SK-N-SH (cell line): ENCODE measurements around the gene PLEKHA3. TPM values are rescaled to one million over a fixed set of nuclear protein-coding genes. Genes with fewer than 3 reads are reported as not detected.

Experiments used
- CTCF ChIA-PET: fragments of 300-600, 350-600 bp; formaldehyde crosslinking; extraction: SDS; loops from one replicate; lab custom pipeline; 2021; lab: Yijun Ruan, JAX
- POLR2A ChIA-PET: fragments of 350-600 bp; sonication (Branson Sonifier 250); formaldehyde crosslinking; extraction: SDS; loops from one replicate; lab custom pipeline; 2020; ENCODE audit warnings: antibody characterized with exemption, inconsistent platforms; lab: Yijun Ruan, JAX
- DNase-seq: peaks from one replicate; pipeline ENCODE4 v3.0.0; 2012
- H2AFZ ChIP-seq: fragments of 200-600 bp; sonication (generic); 2 replicates; pipeline ENCODE4 v1.8.1; 2016; ENCODE audit warnings: antibody characterized with exemption, mild to moderate bottlenecking, low read depth
- H3F3A ChIP-seq: fragments of 200-600 bp; sonication (generic); replicated peaks from 2 replicates; pipeline ENCODE3; 2016; ENCODE audit warnings: antibody characterized with exemption, mild to moderate bottlenecking; ENCODE audit not compliant: insufficient read depth
- H3K27ac ChIP-seq, 2 experiments: fragments of 200-500 bp in 1 of 2; fragments of 200-600 bp in 1 of 2; sonication (Bioruptor generic) in 1 of 2; sonication (generic), shearing (Covaris generic) in 1 of 2; 2 replicates each; pipeline versions ENCODE4 v1.5.1 to v1.6.1; 2014 to 2016; ENCODE audit warnings: low read depth in 2 of 2, inconsistent platforms in 1 of 2, low read length in 1 of 2, mild to moderate bottlenecking in 1 of 2, mixed read lengths in 1 of 2
- H3K27me3 ChIP-seq: fragments of 200-600 bp; sonication (generic), shearing (Covaris generic); 2 replicates; pipeline ENCODE4 v1.6.1; 2016; ENCODE audit warnings: mixed run types; ENCODE audit not compliant: insufficient read depth
- H3K36me3 ChIP-seq, 2 experiments: fragments of 200-500 bp in 1 of 2; fragments of 200-600 bp in 1 of 2; sonication (Bioruptor generic) in 1 of 2; sonication (generic) in 1 of 2; replicated peaks in 1 of 2; 2 replicates each; pipeline versions ENCODE3 to v1.5.1; 2014 to 2016; ENCODE audit warnings: low read length in 1 of 2, mild to moderate bottlenecking in 1 of 2; ENCODE audit not compliant: insufficient read depth in 2 of 2, control insufficient read depth in 1 of 2
- H3K4me1 ChIP-seq, 2 experiments: fragments of 200-500 bp in 1 of 2; fragments of 200-600 bp in 1 of 2; sonication (Bioruptor generic) in 1 of 2; sonication (generic), shearing (Covaris generic) in 1 of 2; 2 replicates each; pipeline versions ENCODE4 v1.5.1 to v1.6.1; 2014 to 2016; ENCODE audit warnings: low read depth in 1 of 2, low read length in 1 of 2, mixed run types in 1 of 2; ENCODE audit not compliant: insufficient read depth in 2 of 2, control insufficient read depth in 1 of 2
- H3K4me2 ChIP-seq: fragments of 200-600 bp; sonication (generic), shearing (Covaris generic); 2 replicates; pipeline ENCODE4 v1.6.1; 2017; ENCODE audit warnings: mixed run types
- H3K4me3 ChIP-seq, 2 experiments: fragments of 200-500 bp in 1 of 2; fragments of 200-600 bp in 1 of 2; sonication (Bioruptor generic) in 1 of 2; sonication (generic), shearing (Covaris generic) in 1 of 2; 2 replicates each; pipeline versions ENCODE4 v1.5.1 to v1.8.1; 2014 to 2016; ENCODE audit warnings: low read depth in 2 of 2, inconsistent platforms in 1 of 2, low read length in 1 of 2, mild to moderate bottlenecking in 1 of 2, mixed read lengths in 1 of 2, moderate library complexity in 1 of 2
- H3K79me2 ChIP-seq: fragments of 200-600 bp; sonication (generic); 2 replicates; pipeline ENCODE4 v1.8.1; 2017; ENCODE audit warnings: mild to moderate bottlenecking; ENCODE audit not compliant: insufficient read depth
- H3K9ac ChIP-seq: fragments of 200-600 bp; sonication (generic); 2 replicates; pipeline ENCODE4 v1.6.1; 2017; ENCODE audit warnings: mixed run types
- H3K9me2 ChIP-seq: fragments of 200-600 bp; sonication (generic); 2 replicates; pipeline ENCODE4 v1.6.1; 2017; ENCODE audit warnings: mixed run types
- H3K9me3 ChIP-seq: fragments of 200-600 bp; sonication (generic); 2 replicates; pipeline ENCODE4 v1.6.1; 2017; ENCODE audit warnings: mixed run types, mild to moderate bottlenecking, moderate library complexity
- H4K20me1 ChIP-seq: fragments of 200-600 bp; sonication (generic); 2 replicates; pipeline ENCODE4 v1.6.1; 2017; ENCODE audit warnings: mild to moderate bottlenecking, mixed run types; ENCODE audit not compliant: insufficient read depth
- CHD2 ChIP-seq: fragments of 150-350 bp; IDR thresholded peaks from 2 replicates; pipeline ENCODE4 v1.6.1; 2018; ENCODE audit warnings: low read length; ENCODE audit not compliant: partially characterized antibody
- EZH2phosphoT487 ChIP-seq: fragments of 200-600 bp; sonication (generic); IDR thresholded peaks from 2 replicates; pipeline ENCODE4 v1.6.1; 2017; ENCODE audit warnings: low read depth, mixed run types, mild to moderate bottlenecking, antibody characterized with exemption, moderate library complexity, borderline replicate concordance
- FOSL2 ChIP-seq: IDR thresholded peaks from 2 replicates; pipeline ENCODE4 v1.4.0; 2012; ENCODE audit warnings: low read depth, mild to moderate bottlenecking, moderate library complexity, borderline replicate concordance
- FOXJ3 ChIP-seq: sonication (generic); formaldehyde crosslinking; IDR thresholded peaks from 2 replicates; pipeline ENCODE4 v1.5.1; 2020; ENCODE audit warnings: mild to moderate bottlenecking, missing genetic modification reagents
- GABPA ChIP-seq: IDR thresholded peaks from 2 replicates; pipeline ENCODE4 v1.4.0; 2012; ENCODE audit warnings: low read depth, mild to moderate bottlenecking
- MAX ChIP-seq: IDR thresholded peaks from 2 replicates; pipeline ENCODE4 v1.4.0; 2012; ENCODE audit warnings: low read depth
- MEF2A ChIP-seq: IDR thresholded peaks from 2 replicates; pipeline ENCODE4 v1.4.0; 2012; ENCODE audit warnings: low read depth, borderline replicate concordance
- MXI1 ChIP-seq: IDR thresholded peaks from 2 replicates; pipeline ENCODE4 v1.6.1; 2012; ENCODE audit warnings: mild to moderate bottlenecking, low read depth, low read length, improper control_type of control experiment
- NFIC ChIP-seq: IDR thresholded peaks from 2 replicates; pipeline ENCODE4 v1.4.0; 2012; ENCODE audit warnings: borderline replicate concordance
- PBX3 ChIP-seq: IDR thresholded peaks from 2 replicates; pipeline ENCODE4; 2012
- POLR2AphosphoS5 ChIP-seq: IDR thresholded peaks from 2 replicates; pipeline ENCODE4 v1.6.1; 2012; ENCODE audit warnings: low read depth, low read length
- RAD21 ChIP-seq: IDR thresholded peaks from 2 replicates; pipeline ENCODE4 v1.6.1; 2012; ENCODE audit warnings: mild to moderate bottlenecking, low read length
- RFX5 ChIP-seq: IDR thresholded peaks from 2 replicates; pipeline ENCODE4 v1.6.1; 2012; ENCODE audit warnings: mild to moderate bottlenecking, improper control_type of control experiment, low read length
- RXRA ChIP-seq: IDR thresholded peaks from 2 replicates; pipeline ENCODE4 v1.4.0; 2012; ENCODE audit warnings: low read depth, mild to moderate bottlenecking, borderline replicate concordance
- SIN3A ChIP-seq: IDR thresholded peaks from 2 replicates; pipeline ENCODE4 v1.6.1; 2012; ENCODE audit warnings: low read depth, mild to moderate bottlenecking, low read length, moderate library complexity, borderline replicate concordance
- TAF1 ChIP-seq: IDR thresholded peaks from 2 replicates; pipeline ENCODE4 v1.6.1; 2012; ENCODE audit warnings: low read depth, mild to moderate bottlenecking, low read length, moderate library complexity, borderline replicate concordance
- TCF12 ChIP-seq: IDR thresholded peaks from 2 replicates; pipeline ENCODE4 v1.4.0; 2012
- TEAD4 ChIP-seq: IDR thresholded peaks from 2 replicates; pipeline ENCODE4 v1.4.0; 2012; ENCODE audit warnings: mild to moderate bottlenecking, borderline replicate concordance; ENCODE audit not compliant: insufficient read depth
- USF1 ChIP-seq: IDR thresholded peaks from 2 replicates; pipeline ENCODE4 v1.4.0; 2012; ENCODE audit warnings: low read depth, borderline replicate concordance
- YY1 ChIP-seq: IDR thresholded peaks from 2 replicates; pipeline ENCODE4 v1.4.0; 2012; ENCODE audit warnings: low read depth, mild to moderate bottlenecking
- ZBTB33 ChIP-seq: IDR thresholded peaks from 2 replicates; pipeline ENCODE4 v1.4.0; 2012; ENCODE audit warnings: low read depth, borderline replicate concordance
- WGBS: methylation state at CpG from one replicate; pipeline ENCODE4 v1.1.6; 2017; ENCODE audit warnings: low lambda C conversion rate; 5-methylcytosine and 5-hydroxymethylcytosine counted together
- polyA plus RNA-seq, 3 experiments: library from polyadenylated mRNA; depleted of rRNA; stranded (reverse); fragments of >200 nt; gene quantifications; 2 replicates each; pipeline ENCODE4 v1.2.3, GENCODE V29; 2012
- TF ChIP-seq, protein P1 (sequence below): fragments of 200-600 bp; sonication (generic); IDR thresholded peaks from 2 replicates; pipeline ENCODE4 v1.6.1; 2017; ENCODE audit warnings: antibody characterized with exemption, mild to moderate bottlenecking, moderate library complexity
- TF ChIP-seq, protein P2 (sequence below): fragments of 150-350 bp; IDR thresholded peaks from 2 replicates; pipeline ENCODE4 v1.6.1; 2017; ENCODE audit warnings: antibody characterized with exemption, low read length, low read depth, borderline replicate concordance
- TF ChIP-seq, protein P3 (sequence below): fragments of 150-350 bp; IDR thresholded peaks from 2 replicates; pipeline ENCODE4 v1.6.1; 2016; ENCODE audit warnings: mild to moderate bottlenecking, low read depth, low read length

Gene PLEKHA3
- polyA plus RNA-seq, 1 of the 3 experiments (the other 2 are of a cell fraction): 5.7 TPM

DNA sequence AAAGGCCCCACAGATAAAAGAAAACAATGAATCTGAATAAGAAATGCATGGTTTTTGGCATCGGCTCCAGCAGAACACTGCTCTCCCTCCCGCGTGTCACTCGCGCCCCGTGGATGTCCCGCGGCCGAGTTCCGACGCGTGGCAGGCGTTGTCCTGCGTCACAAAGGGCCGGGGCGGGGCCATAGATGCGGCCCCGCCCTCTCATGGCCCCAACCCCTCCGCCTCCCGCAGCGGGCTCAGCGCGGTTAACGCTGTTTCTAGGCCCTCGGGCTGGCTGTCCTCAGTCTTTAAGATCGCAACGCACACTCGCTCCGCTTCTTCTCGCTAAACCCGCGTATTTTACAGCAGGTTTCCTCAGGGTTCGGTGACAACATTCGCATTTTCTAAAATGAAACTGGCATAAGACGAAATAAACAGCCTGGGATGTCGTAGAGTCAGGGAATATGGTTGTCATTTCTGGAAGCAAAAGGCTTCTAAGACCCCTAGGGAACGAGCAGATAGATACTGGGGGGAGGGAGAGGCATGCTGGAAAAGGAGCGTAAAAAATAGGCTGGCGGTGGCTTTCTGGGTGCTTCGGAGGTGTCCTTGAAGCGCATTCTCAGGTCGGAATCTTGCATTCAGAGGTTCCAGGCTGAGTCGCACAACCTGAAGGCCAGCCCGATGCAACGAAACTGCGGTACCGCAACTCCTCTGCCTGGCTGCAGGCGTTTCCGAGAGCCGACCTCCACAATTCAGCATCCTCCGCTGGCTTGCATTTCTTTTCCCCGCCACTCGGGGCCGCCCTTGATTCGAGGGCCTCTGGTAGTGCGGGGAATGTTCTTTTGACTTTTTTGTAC is 1.6 kb upstream of the PLEKHA3 start, which contains the start of gene FKBP7:
Gene FKBP7 (minus strand): TSS at position 162 of the 836 bp plus-strand sequence. CDS start 101 bp downstream, at position 61.
- Histone ChIP-seq H3K4me3 (peak within 1 kb of the TSS; percentile 62 to 93), H4K20me1 (peaks cover 27% of the 10 kb centered on the region), H3K27ac (peak within 1 kb of the TSS; percentile 78 to 91), H3K9ac (peak within 1 kb of the TSS; percentile 89), H3K79me2 (peaks cover 64% of the 10 kb centered on the region), H3K9me3 (no peaks in the 10 kb centered on the region), H3K36me3 (peaks cover 0 to 5% of the 10 kb centered on the region in 2 experiments), H3K9me2 (no peaks in the 10 kb centered on the region), H3K27me3 (no peaks in the 10 kb centered on the region), H3K4me1 (peaks cover 17 to 21% of the 10 kb centered on the region in 2 experiments), H3F3A (peaks cover 16% of the 10 kb centered on the region), H3K4me2 (peak within 1 kb of the TSS; percentile 80), H2AFZ (peak within 1 kb of the TSS; percentile 95)
- DNase-seq: peak; percentile 90
- ChIA-PET POLR2A (interaction anchor here (1.5 kb wide), 1 partner anchor 28 kb away, joined by 8 read pairs; the partner anchor contains the start of genes PJVK and PRKRA), CTCF (interaction anchor here (0.6 to 1.5 kb wide), 4 partner anchors 28 to 741 kb away, joined by 3 to 4 read pairs (median 3); partner anchors contain the start of genes PJVK and PRKRA)
- 33% methylated on average over 51 of the region's 56 CpGs for WGBS
- TF ChIP-seq, protein P1, sequence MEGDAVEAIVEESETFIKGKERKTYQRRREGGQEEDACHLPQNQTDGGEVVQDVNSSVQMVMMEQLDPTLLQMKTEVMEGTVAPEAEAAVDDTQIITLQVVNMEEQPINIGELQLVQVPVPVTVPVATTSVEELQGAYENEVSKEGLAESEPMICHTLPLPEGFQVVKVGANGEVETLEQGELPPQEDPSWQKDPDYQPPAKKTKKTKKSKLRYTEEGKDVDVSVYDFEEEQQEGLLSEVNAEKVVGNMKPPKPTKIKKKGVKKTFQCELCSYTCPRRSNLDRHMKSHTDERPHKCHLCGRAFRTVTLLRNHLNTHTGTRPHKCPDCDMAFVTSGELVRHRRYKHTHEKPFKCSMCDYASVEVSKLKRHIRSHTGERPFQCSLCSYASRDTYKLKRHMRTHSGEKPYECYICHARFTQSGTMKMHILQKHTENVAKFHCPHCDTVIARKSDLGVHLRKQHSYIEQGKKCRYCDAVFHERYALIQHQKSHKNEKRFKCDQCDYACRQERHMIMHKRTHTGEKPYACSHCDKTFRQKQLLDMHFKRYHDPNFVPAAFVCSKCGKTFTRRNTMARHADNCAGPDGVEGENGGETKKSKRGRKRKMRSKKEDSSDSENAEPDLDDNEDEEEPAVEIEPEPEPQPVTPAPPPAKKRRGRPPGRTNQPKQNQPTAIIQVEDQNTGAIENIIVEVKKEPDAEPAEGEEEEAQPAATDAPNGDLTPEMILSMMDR: peak; percentile 55
- TF ChIP-seq CHD2 (peak; percentile 34), TAF1 (peak; percentile 82), TCF12 (no peak), USF1 (no peak), NFIC (no peak), RFX5 (no peak; the same call in 1 of the 2 replicates), YY1 (0 out of 2 replicates have a peak, but pooled peaks have one; percentile 13), MAX (peak; percentile 94), FOSL2 (no peak), SIN3A (peak; percentile 79; the same call in 1 of the 2 replicates), FOXJ3 (CRISPR knock-in tag) (no peak), TEAD4 (no peak), MEF2A (no peak), PBX3 (no peak), ZBTB33 (no peak), RAD21 (no peak), POLR2AphosphoS5 (peak; percentile 92), MXI1 (peak; percentile 96), EZH2phosphoT487 (no peak), GABPA (peak; percentile 16; the same call in 1 of the 2 replicates), RXRA (no peak)
- TF ChIP-seq, protein P2, sequence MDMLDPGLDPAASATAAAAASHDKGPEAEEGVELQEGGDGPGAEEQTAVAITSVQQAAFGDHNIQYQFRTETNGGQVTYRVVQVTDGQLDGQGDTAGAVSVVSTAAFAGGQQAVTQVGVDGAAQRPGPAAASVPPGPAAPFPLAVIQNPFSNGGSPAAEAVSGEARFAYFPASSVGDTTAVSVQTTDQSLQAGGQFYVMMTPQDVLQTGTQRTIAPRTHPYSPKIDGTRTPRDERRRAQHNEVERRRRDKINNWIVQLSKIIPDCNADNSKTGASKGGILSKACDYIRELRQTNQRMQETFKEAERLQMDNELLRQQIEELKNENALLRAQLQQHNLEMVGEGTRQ: no peak
- TF ChIP-seq, protein P3, sequence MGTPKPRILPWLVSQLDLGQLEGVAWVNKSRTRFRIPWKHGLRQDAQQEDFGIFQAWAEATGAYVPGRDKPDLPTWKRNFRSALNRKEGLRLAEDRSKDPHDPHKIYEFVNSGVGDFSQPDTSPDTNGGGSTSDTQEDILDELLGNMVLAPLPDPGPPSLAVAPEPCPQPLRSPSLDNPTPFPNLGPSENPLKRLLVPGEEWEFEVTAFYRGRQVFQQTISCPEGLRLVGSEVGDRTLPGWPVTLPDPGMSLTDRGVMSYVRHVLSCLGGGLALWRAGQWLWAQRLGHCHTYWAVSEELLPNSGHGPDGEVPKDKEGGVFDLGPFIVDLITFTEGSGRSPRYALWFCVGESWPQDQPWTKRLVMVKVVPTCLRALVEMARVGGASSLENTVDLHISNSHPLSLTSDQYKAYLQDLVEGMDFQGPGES: no peak
